K562 (cell line): ENCODE results near the gene KCP. TPM values are rescaled to one million over a fixed set of nuclear protein-coding genes. Genes with fewer than 3 reads are reported as not detected.

ENCODE experiments used
- ARID1B ChIP-seq: fragments of 450-650 bp; IDR thresholded peaks from 2 replicates; pipeline ENCODE4 v1.6.1; 2016; ENCODE audit warnings: antibody characterized with exemption, mild to moderate bottlenecking, inconsistent platforms
- CSDE1 ChIP-seq, 2 experiments: fragments of 450-650 bp; IDR thresholded peaks; 2 replicates each; pipeline ENCODE4 v1.6.1; 2016; ENCODE audit warnings: mild to moderate bottlenecking in 1 of 2
- MXI1 ChIP-seq: IDR thresholded peaks from 2 replicates; pipeline ENCODE4 v1.6.1; 2011; ENCODE audit warnings: low read depth, mild to moderate bottlenecking, improper control_type of control experiment, low read length
- NR2C1 ChIP-seq, 2 experiments: fragments of 450-650 bp; IDR thresholded peaks; 2 replicates each; pipeline ENCODE4 v1.6.1; 2017; ENCODE audit warnings: mild to moderate bottlenecking in 2 of 2, antibody characterized with exemption in 1 of 2, inconsistent platforms in 1 of 2, missing compliant biosample characterization in 1 of 2, missing genetic modification characterization in 1 of 2
- PHB2 ChIP-seq: fragments of 450-650 bp; IDR thresholded peaks from 2 replicates; pipeline ENCODE4 v1.6.1; 2017; ENCODE audit warnings: low read depth
- SLC30A9 ChIP-seq: fragments of 250-450 bp; sonication (Bioruptor Pico); IDR thresholded peaks from 2 replicates; pipeline ENCODE4 v1.8.0; 2022; ENCODE audit warnings: mild to moderate bottlenecking, moderate library complexity
- SRSF7 ChIP-seq: fragments of 200-400 bp; formaldehyde crosslinking; optimal IDR thresholded peaks from 2 replicates; pipeline ENCODE3; 2017; ENCODE audit warnings: mild to moderate bottlenecking, low read depth, low read length
- WHSC1 ChIP-seq: IDR thresholded peaks from one replicate; pipeline ENCODE4 v1.6.1; 2012; ENCODE audit warnings: low read length, control low read depth, inconsistent platforms
- ZNF12 ChIP-seq: sonication (generic); formaldehyde crosslinking; IDR thresholded peaks from 2 replicates; pipeline ENCODE4 v1.4.0; 2020; ENCODE audit warnings: mild to moderate bottlenecking, missing genetic modification reagents
- ZNF140 ChIP-seq: fragments of 250-450 bp; sonication (Bioruptor Pico); IDR thresholded peaks from 2 replicates; pipeline ENCODE4 v1.8.0; 2021; ENCODE audit warnings: moderate library complexity, mild to moderate bottlenecking, inconsistent platforms
- ZNF165 ChIP-seq: fragments of 250-450 bp; sonication (Bioruptor Pico); IDR thresholded peaks from 2 replicates; pipeline ENCODE4 v1.4.0; 2020; ENCODE audit warnings: borderline replicate concordance
- ZNF217 ChIP-seq: sonication (generic); formaldehyde crosslinking; IDR thresholded peaks from 2 replicates; pipeline ENCODE4 v1.8.0; 2022; ENCODE audit warnings: mild to moderate bottlenecking, missing genetic modification reagents
- ZNF239 ChIP-seq: fragments of 250-450 bp; sonication (Bioruptor Pico); IDR thresholded peaks from 2 replicates; pipeline ENCODE4 v1.4.0; 2020; ENCODE audit warnings: mild to moderate bottlenecking
- ZNF263 ChIP-seq: sonication (generic); formaldehyde crosslinking; IDR thresholded peaks from 2 replicates; pipeline ENCODE4 v1.8.0; 2022; ENCODE audit warnings: mild to moderate bottlenecking, missing genetic modification reagents, borderline replicate concordance
- ZNF644 ChIP-seq: fragments of 200-800 bp; sonication (Bioruptor generic); IDR thresholded peaks from 2 replicates; pipeline ENCODE4 v1.6.1; 2016; ENCODE audit warnings: low read depth, missing genetic modification characterization, missing compliant biosample characterization
- ZNF668 ChIP-seq: fragments of 250-450 bp; sonication (Bioruptor Pico); IDR thresholded peaks from 2 replicates; pipeline ENCODE4 v1.8.0; 2022; ENCODE audit warnings: mild to moderate bottlenecking, inconsistent platforms
- polyA plus RNA-seq, 8 experiments: library from polyadenylated mRNA; depleted of rRNA in 4 of 8; stranded (reverse) in 5 of 8; unstranded in 3 of 8; fragments of >200 nt; fragmentation: Nextera tagmentation in 2 of 8; fragmentation: Illumina TruSeq in 1 of 8; extraction: Ambion mirVana in 2 of 8; extraction: Trizol in 1 of 8; gene quantifications; 2 replicates each; pipeline versions ENCODE4 v1.2.1 to v1.2.3, GENCODE V29; 2011 to 2014; ENCODE audit warnings: inconsistent platforms in 1 of 8, missing spikeins in 1 of 8
- total RNA-seq, 7 experiments: library from RNA; depleted of rRNA in 6 of 7; stranded (reverse); fragments of >200 nt in 6 of 7; fragmentation: Illumina TruSeq in 2 of 7; extraction: Trizol in 2 of 7; gene quantifications; 2 replicates each; pipeline versions ENCODE4 v1.2.1 to v1.2.3, GENCODE V29; 2011 to 2021; ENCODE audit warnings: low replicate concordance in 1 of 7
- TF ChIP-seq, protein P1 (sequence below): fragments of 450-650 bp; IDR thresholded peaks from 2 replicates; pipeline ENCODE4 v1.6.1; 2018; ENCODE audit warnings: mild to moderate bottlenecking, low read depth; ENCODE audit not compliant: partially characterized antibody
- TF ChIP-seq, protein P2 (sequence below): fragments of 450-650 bp; IDR thresholded peaks from 2 replicates; pipeline ENCODE4 v1.6.1; 2014; ENCODE audit warnings: low read depth, mild to moderate bottlenecking, moderate library complexity, borderline replicate concordance
- TF ChIP-seq, protein P3 (sequence below): sonication (generic); formaldehyde crosslinking; IDR thresholded peaks from 2 replicates; pipeline ENCODE4 v1.8.0; 2022; ENCODE audit warnings: mild to moderate bottlenecking, low read depth, missing genetic modification reagents
- TF ChIP-seq, protein P4 (sequence below): fragments of 450-650 bp; formaldehyde crosslinking; IDR thresholded peaks from 2 replicates; pipeline ENCODE4 v1.4.0; 2020; ENCODE audit warnings: mild to moderate bottlenecking, moderate library complexity
- TF ChIP-seq, protein P5 (sequence below): fragments of 450-650 bp; IDR thresholded peaks from 2 replicates; pipeline ENCODE4 v1.6.1; 2016; ENCODE audit warnings: missing biosample characterization, missing genetic modification characterization

The KCP gene
- total and polyA plus RNA-seq, 9 of the 15 experiments (the other 6 are each of a cell fraction or from before 2014, with no cell fraction given): 0.06 to 0.17 (median 0.12) TPM; not detected in 3

DNA sequence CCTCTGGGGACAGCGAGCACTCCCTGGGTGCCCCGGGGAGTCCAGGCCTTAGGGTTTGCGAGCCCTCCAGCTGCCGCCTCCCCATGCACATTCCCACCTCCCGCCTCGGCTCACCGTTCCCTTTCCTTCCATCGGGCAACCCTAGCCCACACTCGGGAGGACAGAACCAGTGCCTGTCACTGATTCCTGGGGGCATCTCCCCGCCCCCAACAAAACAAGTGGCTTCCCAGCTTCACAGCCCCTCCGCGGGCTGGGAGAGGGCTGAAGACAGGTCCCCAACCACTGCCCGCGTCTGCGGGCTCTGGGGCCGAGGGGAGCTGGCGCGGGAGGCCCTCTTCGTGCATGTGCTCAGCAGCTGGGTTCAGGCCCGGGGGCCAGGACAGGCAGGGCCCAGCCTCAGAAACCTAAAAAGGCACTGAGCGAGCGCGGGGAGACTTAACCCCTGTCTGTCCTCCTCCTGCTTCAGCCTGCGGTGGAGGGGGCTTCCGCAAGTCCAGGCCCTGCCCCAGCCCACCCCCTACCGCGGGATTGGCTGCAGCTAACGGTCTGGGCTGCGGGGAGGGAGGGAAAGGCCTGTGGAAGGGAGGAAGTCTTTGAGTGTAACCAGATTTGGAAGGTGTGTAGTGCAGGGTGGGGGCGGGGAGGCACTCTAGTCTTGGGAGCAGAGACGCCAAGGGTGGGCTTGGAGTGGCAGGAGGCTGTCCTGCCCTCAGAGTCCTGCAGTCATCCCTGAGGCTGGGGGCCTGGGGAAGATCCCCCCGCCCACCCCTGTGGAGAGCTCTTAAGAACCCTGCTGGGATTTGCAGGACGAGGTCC, 79.1 kb downstream of the KCP start (continued):
- TF ChIP-seq ZNF644 (tag) (no peak), MXI1 (no peak), ZNF668 (CRISPR knock-in tag) (no peak), ZNF140 (0 out of 2 replicates have a peak, but pooled peaks have one; percentile 34), ZNF217 (CRISPR knock-in tag) (no peak), WHSC1 (no peak), ZNF263 (peak; percentile 32; the same call in 1 of the 2 replicates), ARID1B (peak; percentile 43; the same call in 1 of the 2 replicates), CSDE1 (IDR thresholded peaks at IDR 0.05) (no peak), ZNF165 (CRISPR knock-in tag) (no peak), PHB2 (no peak), ZNF239 (peak; percentile 18; the same call in 1 of the 2 replicates), SLC30A9 (no peak), SRSF7 (no peak), NR2C1 (IDR thresholded peaks at IDR 0.05) (peak; percentile 12; the same call in 1 of the 2 replicates), NR2C1 (tag; IDR thresholded peaks at IDR 0.05) (no peak), ZNF12 (peak; percentile 22; the same call in 1 of the 2 replicates)
- TF ChIP-seq, protein P1, sequence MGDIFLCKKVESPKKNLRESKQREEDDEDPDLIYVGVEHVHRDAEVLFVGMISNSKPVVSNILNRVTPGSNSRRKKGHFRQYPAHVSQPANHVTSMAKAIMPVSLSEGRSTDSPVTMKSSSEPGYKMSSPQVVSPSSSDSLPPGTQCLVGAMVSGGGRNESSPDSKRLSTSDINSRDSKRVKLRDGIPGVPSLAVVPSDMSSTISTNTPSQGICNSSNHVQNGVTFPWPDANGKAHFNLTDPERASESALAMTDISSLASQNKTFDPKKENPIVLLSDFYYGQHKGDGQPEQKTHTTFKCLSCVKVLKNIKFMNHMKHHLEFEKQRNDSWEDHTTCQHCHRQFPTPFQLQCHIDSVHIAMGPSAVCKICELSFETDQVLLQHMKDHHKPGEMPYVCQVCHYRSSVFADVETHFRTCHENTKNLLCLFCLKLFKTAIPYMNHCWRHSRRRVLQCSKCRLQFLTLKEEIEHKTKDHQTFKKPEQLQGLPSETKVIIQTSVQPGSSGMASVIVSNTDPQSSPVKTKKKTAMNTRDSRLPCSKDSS: no peak
- TF ChIP-seq, protein P2, sequence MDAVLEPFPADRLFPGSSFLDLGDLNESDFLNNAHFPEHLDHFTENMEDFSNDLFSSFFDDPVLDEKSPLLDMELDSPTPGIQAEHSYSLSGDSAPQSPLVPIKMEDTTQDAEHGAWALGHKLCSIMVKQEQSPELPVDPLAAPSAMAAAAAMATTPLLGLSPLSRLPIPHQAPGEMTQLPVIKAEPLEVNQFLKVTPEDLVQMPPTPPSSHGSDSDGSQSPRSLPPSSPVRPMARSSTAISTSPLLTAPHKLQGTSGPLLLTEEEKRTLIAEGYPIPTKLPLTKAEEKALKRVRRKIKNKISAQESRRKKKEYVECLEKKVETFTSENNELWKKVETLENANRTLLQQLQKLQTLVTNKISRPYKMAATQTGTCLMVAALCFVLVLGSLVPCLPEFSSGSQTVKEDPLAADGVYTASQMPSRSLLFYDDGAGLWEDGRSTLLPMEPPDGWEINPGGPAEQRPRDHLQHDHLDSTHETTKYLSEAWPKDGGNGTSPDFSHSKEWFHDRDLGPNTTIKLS: no peak
- TF ChIP-seq, protein P3, sequence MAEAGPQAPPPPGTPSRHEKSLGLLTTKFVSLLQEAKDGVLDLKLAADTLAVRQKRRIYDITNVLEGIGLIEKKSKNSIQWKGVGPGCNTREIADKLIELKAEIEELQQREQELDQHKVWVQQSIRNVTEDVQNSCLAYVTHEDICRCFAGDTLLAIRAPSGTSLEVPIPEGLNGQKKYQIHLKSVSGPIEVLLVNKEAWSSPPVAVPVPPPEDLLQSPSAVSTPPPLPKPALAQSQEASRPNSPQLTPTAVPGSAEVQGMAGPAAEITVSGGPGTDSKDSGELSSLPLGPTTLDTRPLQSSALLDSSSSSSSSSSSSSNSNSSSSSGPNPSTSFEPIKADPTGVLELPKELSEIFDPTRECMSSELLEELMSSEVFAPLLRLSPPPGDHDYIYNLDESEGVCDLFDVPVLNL (CRISPR knock-in tag): no peak
- TF ChIP-seq, protein P4, sequence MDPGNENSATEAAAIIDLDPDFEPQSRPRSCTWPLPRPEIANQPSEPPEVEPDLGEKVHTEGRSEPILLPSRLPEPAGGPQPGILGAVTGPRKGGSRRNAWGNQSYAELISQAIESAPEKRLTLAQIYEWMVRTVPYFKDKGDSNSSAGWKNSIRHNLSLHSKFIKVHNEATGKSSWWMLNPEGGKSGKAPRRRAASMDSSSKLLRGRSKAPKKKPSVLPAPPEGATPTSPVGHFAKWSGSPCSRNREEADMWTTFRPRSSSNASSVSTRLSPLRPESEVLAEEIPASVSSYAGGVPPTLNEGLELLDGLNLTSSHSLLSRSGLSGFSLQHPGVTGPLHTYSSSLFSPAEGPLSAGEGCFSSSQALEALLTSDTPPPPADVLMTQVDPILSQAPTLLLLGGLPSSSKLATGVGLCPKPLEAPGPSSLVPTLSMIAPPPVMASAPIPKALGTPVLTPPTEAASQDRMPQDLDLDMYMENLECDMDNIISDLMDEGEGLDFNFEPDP: peak; percentile 80; the same call in 1 of the 2 replicates
- TF ChIP-seq, protein P5, sequence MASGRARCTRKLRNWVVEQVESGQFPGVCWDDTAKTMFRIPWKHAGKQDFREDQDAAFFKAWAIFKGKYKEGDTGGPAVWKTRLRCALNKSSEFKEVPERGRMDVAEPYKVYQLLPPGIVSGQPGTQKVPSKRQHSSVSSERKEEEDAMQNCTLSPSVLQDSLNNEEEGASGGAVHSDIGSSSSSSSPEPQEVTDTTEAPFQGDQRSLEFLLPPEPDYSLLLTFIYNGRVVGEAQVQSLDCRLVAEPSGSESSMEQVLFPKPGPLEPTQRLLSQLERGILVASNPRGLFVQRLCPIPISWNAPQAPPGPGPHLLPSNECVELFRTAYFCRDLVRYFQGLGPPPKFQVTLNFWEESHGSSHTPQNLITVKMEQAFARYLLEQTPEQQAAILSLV: no peak
